Stimulated activated CD8-positive, alpha-beta memory T cell treated with anti-CD3 and anti-CD28 coated beads, Interleukin-12 subunit alpha, Interleukin-12 subunit beta, amount 100 ng/mL, for 24 hours (primary cell): ENCODE measurements around the gene TTBK1.
"Not testable (repeated sequence)": the region's sequence is repeated elsewhere in the genome, so short reads cannot be mapped to it uniquely, and the experiment has no call there.

Experiments
- DNase-seq: peaks from one replicate; pipeline ENCODE4 v3.0.0-alpha.2; 2020; ENCODE audit errors: extremely low read depth

The TTBK1 gene

GRCh38 chr6:43287717-43288679 is 44.7 kb downstream of the TTBK1 start:
- DNase-seq = no peak

GRCh38 chr6:43290339-43290904 is 47.1 kb downstream of the TTBK1 start:
- DNase-seq = no peak

- no peak for DNase-seq
These were observed 47.6 kb downstream of the TTBK1 start for GRCh38 chr6:43290905-43291355.

- no peak for DNase-seq
These were observed 48.4 kb downstream of the TTBK1 start for GRCh38 chr6:43291708-43292107.

- DNase-seq = no peak
These were observed 49.1 kb downstream of the TTBK1 start for GRCh38 chr6:43292341-43292740.

- no peak for DNase-seq
These were observed 49.6 kb downstream of the TTBK1 start for GRCh38 chr6:43292763-43293318.

- DNase-seq = no peak
These were observed 50.4 kb downstream of the TTBK1 start for GRCh38 chr6:43293698-43294097.

GRCh38 chr6:43294536-43294935 is 51.3 kb downstream of the TTBK1 start:
- no peak for DNase-seq

- DNase-seq = no peak
These were observed 52.2 kb downstream of the TTBK1 start for GRCh38 chr6:43295456-43295855.

- DNase-seq = no peak
These were observed 53.7 kb downstream of the TTBK1 start for GRCh38 chr6:43296780-43297497.

- no peak for DNase-seq
These were observed 54.6 kb downstream of the TTBK1 start, which contains the start of gene SLC22A7 for GRCh38 chr6:43297644-43298564. Gene SLC22A7 (plus strand): TSS chr6:43298260. CDS start chr6:43298359, 99 bp downstream.

GRCh38 chr6:43298565-43299337 is 55.5 kb downstream of the TTBK1 start:
- no peak for DNase-seq

- DNase-seq = no peak
These were observed 56.3 kb downstream of the TTBK1 start for GRCh38 chr6:43299338-43300293.

- DNase-seq = no peak
These were observed 58.0 kb downstream of the TTBK1 start for GRCh38 chr6:43301081-43301870.

GRCh38 chr6:43302126-43302525 is 58.8 kb downstream of the TTBK1 start:
- no peak for DNase-seq

GRCh38 chr6:43303006-43303405 is 59.7 kb downstream of the TTBK1 start:
- DNase-seq = not testable (repeated sequence)

GRCh38 chr6:43303751-43304331 is 60.6 kb downstream of the TTBK1 start:
- no peak for DNase-seq

GRCh38 chr6:43304361-43304760 is 61.1 kb downstream of the TTBK1 start:
- DNase-seq = no peak
